ENCODE results near the gene VPS37B. TPM values are rescaled to one million over a fixed set of nuclear protein-coding genes. Genes with fewer than 3 reads are reported as not detected.

VPS37B gene
- total and polyA plus RNA-seq, 2 donors (not counting 1 experiment from before 2014, with no cell fraction given), result 10.7 to 25.6 TPM

GRCh38 chr12:122850048-122850445, 45.9 kb downstream of the VPS37B start:
- DNase-seq (ENCODE audit: low read depth in 2 of 2), result no peak
- H3K36me3 ChIP-seq (ENCODE audit: control insufficient read depth, insufficient read depth, low read length), result no peaks in the 10 kb centered on the region
- H3K4me3 ChIP-seq (replicated peaks in 1 of 4; ENCODE audit: control extremely low read depth in 1 of 4, insufficient read depth in 1 of 4, low read depth in 3 of 4, low read length in 4 of 4), result no peak overlapping the region
- H4K20me1 ChIP-seq (ENCODE audit: control insufficient read depth, extremely low read depth, insufficient read depth, low read length), result no peaks in the 10 kb centered on the region
- no peak overlapping the region for H2AFZ ChIP-seq (ENCODE audit: low read length)
- no peaks in the 10 kb centered on the region for H3K9me3 ChIP-seq (ENCODE audit: control insufficient read depth, insufficient read depth, low read depth, low read length)
- H3K4me1 ChIP-seq (ENCODE audit: control insufficient read depth, extremely low read depth, insufficient read depth, low read length), result peaks cover 9% of the 10 kb centered on the region
- no peak overlapping the region for H3K27ac ChIP-seq (ENCODE audit: insufficient read depth, low read length)
- H3K27me3 ChIP-seq (ENCODE audit: control insufficient read depth, insufficient read depth, low read length), result no peaks in the 10 kb centered on the region
- TF ChIP-seq EZH2 (IDR thresholded peaks at IDR 0.05; ENCODE audit: low read length, missing control alignments) (no peak), CTCF (conservative IDR thresholded peaks at IDR 0.05 in 1 of 2, IDR thresholded peaks at IDR 0.05 in 1 of 2; ENCODE audit: low read depth in 1 of 2, low read length in 2 of 2) (no peak)
- H3K4me2 ChIP-seq (ENCODE audit: extremely low read depth, insufficient read depth, low read length), result no peak overlapping the region
- H3K79me2 ChIP-seq (ENCODE audit: control insufficient read depth, insufficient read depth, low read length), result no peaks in the 10 kb centered on the region
- H3K9ac ChIP-seq (ENCODE audit: insufficient read depth, low read length), result no peak overlapping the region

GRCh38 chr12:122849352-122850047, 46.4 kb downstream of the VPS37B start:
- no peak overlapping the region for H3K9ac ChIP-seq (ENCODE audit: insufficient read depth, low read length)
- TF ChIP-seq EZH2 (IDR thresholded peaks at IDR 0.05; ENCODE audit: low read length, missing control alignments), result no peak
- no peak for TF ChIP-seq CTCF (conservative IDR thresholded peaks at IDR 0.05 in 1 of 2, IDR thresholded peaks at IDR 0.05 in 1 of 2; ENCODE audit: low read depth in 1 of 2, low read length in 2 of 2)
- DNase-seq (ENCODE audit: low read depth in 2 of 2), result no peak

GRCh38 chr12:122848471-122849351, 47.2 kb downstream of the VPS37B start:
- no peak for DNase-seq (ENCODE audit: low read depth in 2 of 2)
- TF ChIP-seq CTCF (conservative IDR thresholded peaks at IDR 0.05 in 1 of 2, IDR thresholded peaks at IDR 0.05 in 1 of 2; ENCODE audit: low read depth in 1 of 2, low read length in 2 of 2), result no peak
- no peak for TF ChIP-seq EZH2 (IDR thresholded peaks at IDR 0.05; ENCODE audit: low read length, missing control alignments)
- Histone ChIP-seq H3K4me2 (ENCODE audit: extremely low read depth, insufficient read depth, low read length) (no peak overlapping the region), H3K27ac (ENCODE audit: insufficient read depth, low read length) (no peak overlapping the region), H3K79me2 (ENCODE audit: control insufficient read depth, insufficient read depth, low read length) (no peaks in the 10 kb centered on the region), H2AFZ (ENCODE audit: low read length) (no peak overlapping the region), H3K27me3 (ENCODE audit: control insufficient read depth, insufficient read depth, low read length) (no peaks in the 10 kb centered on the region), H3K4me1 (ENCODE audit: control insufficient read depth, extremely low read depth, insufficient read depth, low read length) (peaks cover 9% of the 10 kb centered on the region), H4K20me1 (ENCODE audit: control insufficient read depth, extremely low read depth, insufficient read depth, low read length) (no peaks in the 10 kb centered on the region), H3K36me3 (ENCODE audit: control insufficient read depth, insufficient read depth, low read length) (no peaks in the 10 kb centered on the region), H3K9ac (ENCODE audit: insufficient read depth, low read length) (no peak overlapping the region), H3K4me3 (replicated peaks in 1 of 4; ENCODE audit: control extremely low read depth in 1 of 4, insufficient read depth in 1 of 4, low read depth in 3 of 4, low read length in 4 of 4) (no peak overlapping the region), H3K9me3 (ENCODE audit: control insufficient read depth, insufficient read depth, low read depth, low read length) (no peaks in the 10 kb centered on the region)

More at GRCh38 chr12:122849352-122850047, 46.4 kb downstream of the VPS37B start:
- Histone ChIP-seq H3K9me3 (ENCODE audit: control insufficient read depth, insufficient read depth, low read depth, low read length) (no peaks in the 10 kb centered on the region), H3K27ac (ENCODE audit: insufficient read depth, low read length) (no peak overlapping the region), H3K4me2 (ENCODE audit: extremely low read depth, insufficient read depth, low read length) (no peak overlapping the region), H3K79me2 (ENCODE audit: control insufficient read depth, insufficient read depth, low read length) (no peaks in the 10 kb centered on the region), H3K4me3 (replicated peaks in 1 of 4; ENCODE audit: control extremely low read depth in 1 of 4, insufficient read depth in 1 of 4, low read depth in 3 of 4, low read length in 4 of 4) (no peak overlapping the region), H4K20me1 (ENCODE audit: control insufficient read depth, extremely low read depth, insufficient read depth, low read length) (no peaks in the 10 kb centered on the region), H2AFZ (ENCODE audit: low read length) (no peak overlapping the region), H3K4me1 (ENCODE audit: control insufficient read depth, extremely low read depth, insufficient read depth, low read length) (peaks cover 9% of the 10 kb centered on the region), H3K36me3 (ENCODE audit: control insufficient read depth, insufficient read depth, low read length) (no peaks in the 10 kb centered on the region), H3K27me3 (ENCODE audit: control insufficient read depth, insufficient read depth, low read length) (no peaks in the 10 kb centered on the region)
